ENCODE results near the gene OSBPL5.
"Not testable (repeated sequence)": the region's sequence is repeated elsewhere in the genome, so short reads cannot be mapped to it uniquely, and the experiment has no call there.

The OSBPL5 gene

DNA sequence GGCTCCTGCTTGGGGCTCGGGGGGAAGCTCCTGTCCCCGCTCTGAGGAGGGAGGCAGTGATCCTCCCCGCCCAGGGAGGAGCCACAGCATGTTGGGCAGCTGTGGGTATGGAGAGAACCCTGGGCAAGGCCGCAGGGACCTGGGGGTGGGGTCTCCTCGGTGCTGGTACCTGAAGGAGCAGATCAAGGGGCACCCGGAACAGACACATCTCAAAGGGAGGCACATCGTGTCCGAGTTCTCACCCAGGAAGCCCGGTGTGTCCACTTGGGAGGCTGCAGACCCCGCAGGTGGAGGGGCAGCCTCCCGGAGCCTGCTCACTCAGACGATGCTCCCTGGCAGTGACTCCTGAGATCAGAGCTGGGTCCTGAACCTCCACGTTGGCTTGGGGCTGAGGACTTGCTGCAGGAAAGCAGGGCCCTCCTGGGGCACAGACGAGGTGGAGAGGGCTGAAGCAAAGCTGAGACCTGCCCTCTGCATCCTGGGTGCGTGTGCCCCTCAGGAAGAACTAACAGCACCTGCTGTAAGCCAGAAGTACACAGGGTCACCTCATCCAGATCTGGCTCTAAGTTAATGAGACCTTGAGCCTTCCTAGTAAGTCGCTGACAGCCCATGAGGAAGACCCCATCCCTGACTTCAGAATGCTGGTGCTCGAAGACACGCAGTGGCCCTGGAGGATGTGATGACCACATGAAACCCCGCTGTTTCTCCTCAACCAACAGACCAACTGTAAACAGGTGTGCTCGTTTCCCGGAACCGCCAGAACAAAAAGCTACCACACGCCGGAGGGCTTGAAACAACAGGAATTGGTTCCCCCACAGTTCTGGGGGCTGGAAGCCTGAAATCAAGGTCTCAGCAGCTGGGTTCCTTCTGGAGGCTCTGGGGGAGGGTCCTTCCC is 5.9 kb upstream of the OSBPL5 start:
- no peak for DNase-seq (ENCODE audit: insufficient read length, low spot score)
- no peak for FAIRE-seq
- TF ChIP-seq, protein P1, sequence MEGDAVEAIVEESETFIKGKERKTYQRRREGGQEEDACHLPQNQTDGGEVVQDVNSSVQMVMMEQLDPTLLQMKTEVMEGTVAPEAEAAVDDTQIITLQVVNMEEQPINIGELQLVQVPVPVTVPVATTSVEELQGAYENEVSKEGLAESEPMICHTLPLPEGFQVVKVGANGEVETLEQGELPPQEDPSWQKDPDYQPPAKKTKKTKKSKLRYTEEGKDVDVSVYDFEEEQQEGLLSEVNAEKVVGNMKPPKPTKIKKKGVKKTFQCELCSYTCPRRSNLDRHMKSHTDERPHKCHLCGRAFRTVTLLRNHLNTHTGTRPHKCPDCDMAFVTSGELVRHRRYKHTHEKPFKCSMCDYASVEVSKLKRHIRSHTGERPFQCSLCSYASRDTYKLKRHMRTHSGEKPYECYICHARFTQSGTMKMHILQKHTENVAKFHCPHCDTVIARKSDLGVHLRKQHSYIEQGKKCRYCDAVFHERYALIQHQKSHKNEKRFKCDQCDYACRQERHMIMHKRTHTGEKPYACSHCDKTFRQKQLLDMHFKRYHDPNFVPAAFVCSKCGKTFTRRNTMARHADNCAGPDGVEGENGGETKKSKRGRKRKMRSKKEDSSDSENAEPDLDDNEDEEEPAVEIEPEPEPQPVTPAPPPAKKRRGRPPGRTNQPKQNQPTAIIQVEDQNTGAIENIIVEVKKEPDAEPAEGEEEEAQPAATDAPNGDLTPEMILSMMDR (IDR thresholded peaks at IDR 0.05; ENCODE audit: insufficient read depth, missing control alignments), result no peak

DNA sequence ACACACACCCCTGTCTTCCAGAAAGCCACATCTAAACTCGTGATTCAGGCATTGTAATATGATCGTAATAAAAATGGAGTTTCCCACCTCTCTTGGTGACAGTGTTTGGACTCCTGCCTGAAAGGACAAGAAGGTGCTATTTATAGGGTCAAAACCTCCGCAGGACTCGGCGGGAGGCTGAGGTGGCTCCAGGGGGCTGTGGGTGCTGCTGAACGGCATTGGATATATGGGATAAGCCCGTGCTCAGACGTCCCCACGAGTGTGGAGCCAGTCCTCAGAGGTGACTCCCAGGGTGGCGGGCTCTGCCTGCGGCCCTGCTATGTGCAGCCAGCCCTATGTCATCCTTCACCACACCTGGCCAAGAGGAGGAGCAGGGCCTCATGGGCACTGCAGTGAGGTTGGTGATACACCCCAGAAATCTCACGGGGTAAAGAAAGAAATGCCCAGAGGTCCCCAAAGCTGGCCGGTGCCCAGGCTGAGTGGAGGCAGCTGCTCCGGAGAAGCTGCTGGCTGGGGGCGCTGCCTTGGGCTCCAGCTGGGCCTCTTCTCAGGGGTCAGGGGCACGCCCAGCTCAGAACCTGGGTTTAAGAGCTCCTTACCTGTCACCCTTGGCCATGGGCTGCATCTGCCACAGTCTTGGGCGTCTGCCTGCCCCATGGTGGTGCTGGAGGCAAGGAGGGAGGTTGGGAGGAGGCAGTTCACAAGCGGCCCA is 5.1 kb upstream of the OSBPL5 start:
- DNase-seq (ENCODE audit: insufficient read length, low spot score) (no peak), FAIRE-seq (no peak)
- TF ChIP-seq, protein P1 (IDR thresholded peaks at IDR 0.05; ENCODE audit: insufficient read depth, missing control alignments), result no peak

DNA sequence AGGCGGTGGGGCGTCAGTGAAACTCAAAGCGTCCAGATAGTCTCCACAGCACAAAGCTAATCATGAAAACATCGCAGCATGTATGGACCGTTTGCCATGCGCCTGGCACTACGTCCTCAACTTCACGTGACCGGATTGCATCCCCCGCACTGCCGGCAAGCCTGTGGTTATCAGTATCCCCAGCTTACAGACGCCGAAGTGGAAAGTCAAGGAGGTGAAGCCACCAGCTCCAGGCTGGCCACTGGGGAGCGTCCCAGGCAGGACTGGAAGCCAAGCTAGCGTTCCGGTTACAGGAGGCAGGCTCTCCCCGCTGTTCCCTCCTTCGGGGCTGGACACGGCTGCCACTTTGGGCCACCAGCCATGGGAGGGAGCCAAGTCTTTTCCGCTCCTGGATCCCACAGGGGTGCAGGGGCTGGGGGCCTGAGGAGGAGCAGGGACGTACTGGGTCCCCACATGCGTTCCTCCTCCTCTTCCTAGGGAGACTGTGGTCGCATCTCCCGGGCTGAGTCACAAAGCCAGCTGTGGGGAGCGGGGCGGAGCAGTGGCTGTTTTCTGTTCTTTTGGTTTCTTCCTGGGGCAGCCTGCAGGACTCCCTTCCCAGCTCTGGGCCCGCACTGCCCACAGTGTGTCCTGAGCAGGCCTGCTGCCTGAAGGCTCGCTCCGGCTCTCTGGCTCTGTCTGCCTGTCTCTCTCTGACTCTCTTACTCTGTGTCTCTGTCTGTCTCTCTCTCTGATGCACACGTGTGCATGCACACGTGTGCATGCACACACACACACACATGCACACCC is 4.3 kb upstream of the OSBPL5 start:
- FAIRE-seq (no peak), DNase-seq (ENCODE audit: insufficient read length, low spot score) (no peak)
- TF ChIP-seq, protein P1 (IDR thresholded peaks at IDR 0.05; ENCODE audit: insufficient read depth, missing control alignments), result no peak

DNA sequence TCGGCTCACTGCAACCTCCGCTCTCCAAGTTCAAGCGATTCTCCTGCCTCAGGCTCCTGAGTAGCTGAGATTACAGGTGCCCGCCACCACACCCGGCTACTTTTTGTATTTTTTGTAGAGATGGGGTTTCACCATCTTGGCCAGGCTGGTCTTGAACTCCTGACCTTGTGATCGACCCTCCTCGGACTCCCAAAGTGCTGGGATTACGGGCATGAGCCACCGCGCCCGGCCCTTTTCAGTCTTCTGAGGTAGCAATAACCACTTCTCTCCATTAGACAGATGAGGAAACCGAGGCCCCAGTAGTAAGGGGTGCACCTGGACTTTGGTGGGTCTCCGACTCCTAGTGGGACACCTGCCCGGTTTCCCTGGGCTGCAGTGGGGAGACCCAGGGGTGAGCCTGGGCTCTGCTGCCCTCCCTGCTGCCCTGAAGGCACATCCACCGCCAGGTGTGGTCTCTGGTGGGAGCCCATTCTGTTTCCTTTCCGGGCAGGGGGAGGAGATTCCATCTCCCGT is 3.7 kb upstream of the OSBPL5 start:
- not testable (repeated sequence) for FAIRE-seq

DNA sequence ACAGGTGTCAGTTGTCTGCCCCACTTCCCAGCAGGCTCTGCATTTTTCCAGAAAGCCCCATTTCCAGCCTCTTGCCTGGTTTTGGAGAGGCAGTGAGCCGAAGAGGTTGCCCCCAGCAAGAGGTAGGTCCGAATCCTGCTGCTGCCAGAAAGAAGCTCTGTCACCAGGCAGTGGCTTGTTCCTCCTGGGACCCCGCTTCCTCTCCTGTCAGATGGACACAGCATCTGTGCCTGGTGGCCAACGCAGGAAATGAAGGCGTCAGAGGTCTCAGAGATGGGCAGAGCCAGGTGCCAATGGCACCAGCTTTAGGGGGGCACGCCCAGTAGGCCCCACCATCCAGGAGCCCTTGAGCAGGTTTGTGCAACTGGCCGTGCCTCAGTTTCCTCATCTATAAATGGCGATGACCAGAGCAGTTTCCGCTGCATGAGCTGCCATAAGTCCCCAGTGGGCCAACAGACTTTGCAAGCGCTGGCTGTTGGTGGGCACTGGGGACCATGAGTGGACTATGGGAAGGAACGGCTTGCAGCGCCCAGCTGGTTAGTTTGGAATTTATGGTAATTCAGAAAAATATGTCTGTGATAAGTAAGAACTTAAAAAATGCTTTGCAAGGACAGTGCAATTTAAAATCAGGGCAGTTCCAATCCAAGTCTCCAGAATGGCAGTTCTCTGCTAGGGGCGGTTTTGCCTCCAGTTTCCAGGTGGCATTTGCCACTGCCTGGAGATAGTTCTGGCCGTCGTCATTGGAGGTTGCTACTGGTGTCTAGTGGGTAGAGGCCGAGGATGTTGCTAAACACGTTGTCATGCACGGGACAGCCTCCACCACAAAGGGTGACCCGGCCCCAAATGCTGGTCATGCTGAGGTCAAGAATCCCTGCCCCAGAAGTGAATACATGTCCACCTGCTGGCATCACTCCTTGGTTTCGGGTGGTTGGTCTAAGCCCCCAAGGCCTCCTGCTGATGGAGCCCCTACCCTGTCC is 2.3 kb upstream of the OSBPL5 start:
- DNase-seq (ENCODE audit: insufficient read length, low spot score) (no peak), FAIRE-seq (no peak)
- TF ChIP-seq, protein P1 (IDR thresholded peaks at IDR 0.05; ENCODE audit: insufficient read depth, missing control alignments), result no peak

More for the DNA sequence above, 3.7 kb upstream of the OSBPL5 start:
- not testable (repeated sequence) for DNase-seq (ENCODE audit: insufficient read length, low spot score)

DNA sequence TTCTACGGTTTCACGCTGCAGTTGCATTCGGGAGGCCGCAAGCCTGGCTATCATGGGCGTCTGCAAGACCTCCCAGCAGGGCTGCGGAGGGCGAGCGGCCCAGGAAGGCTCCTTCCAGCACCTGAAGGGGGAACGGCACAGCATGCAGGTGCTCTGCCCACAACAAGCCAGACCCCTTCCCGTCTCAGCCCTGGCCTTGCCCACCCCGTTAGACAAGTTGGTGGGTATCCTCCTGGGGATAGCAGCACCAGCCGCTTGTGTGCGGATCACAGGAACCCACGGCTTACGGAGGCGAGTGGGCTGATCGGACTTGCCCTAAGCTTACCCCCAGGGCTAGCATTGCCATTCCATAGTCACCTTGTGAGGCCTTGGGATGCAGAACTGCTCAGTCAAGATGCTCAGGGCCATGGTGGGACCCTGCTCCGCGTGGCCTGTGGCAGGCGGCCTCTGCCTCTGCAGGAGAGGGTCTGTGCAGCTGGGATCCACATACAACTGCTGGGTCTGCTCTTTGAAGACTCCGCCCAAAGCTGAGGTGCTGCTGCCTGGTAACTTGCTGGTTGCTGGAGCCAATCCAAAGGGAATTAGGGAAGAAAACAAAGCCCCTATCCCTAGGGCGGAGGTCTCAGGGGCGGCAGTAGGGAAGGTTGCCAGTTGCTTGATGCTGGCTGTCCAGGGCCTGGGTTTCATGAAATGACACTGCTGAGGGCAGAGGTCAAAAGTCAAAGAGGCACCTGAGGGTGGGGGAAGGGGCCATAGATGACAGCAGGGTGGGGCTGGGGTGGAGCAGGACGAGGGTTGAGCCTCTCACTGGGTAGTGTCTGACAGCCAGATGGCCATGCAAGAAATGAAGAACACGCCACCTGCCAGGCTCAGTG is 1.4 kb upstream of the OSBPL5 start:
- DNase-seq (ENCODE audit: insufficient read length, low spot score), result no peak
- FAIRE-seq, result no peak
- TF ChIP-seq, protein P1 (IDR thresholded peaks at IDR 0.05; ENCODE audit: insufficient read depth, missing control alignments), result no peak

Data from D721Med (cell line).